NCI-H2081 (cell line): ENCODE data around the gene OTOGL.
"Not testable (repeated sequence)": the region's sequence is repeated elsewhere in the genome, so short reads cannot be mapped to it uniquely, and the experiment has no call there.

ENCODE experiments used
- DNase-seq, 2 experiments: peaks; one replicate each; lab custom pipeline; 2025; lab: John Stamatoyannopoulos, UW

Gene OTOGL

DNA sequence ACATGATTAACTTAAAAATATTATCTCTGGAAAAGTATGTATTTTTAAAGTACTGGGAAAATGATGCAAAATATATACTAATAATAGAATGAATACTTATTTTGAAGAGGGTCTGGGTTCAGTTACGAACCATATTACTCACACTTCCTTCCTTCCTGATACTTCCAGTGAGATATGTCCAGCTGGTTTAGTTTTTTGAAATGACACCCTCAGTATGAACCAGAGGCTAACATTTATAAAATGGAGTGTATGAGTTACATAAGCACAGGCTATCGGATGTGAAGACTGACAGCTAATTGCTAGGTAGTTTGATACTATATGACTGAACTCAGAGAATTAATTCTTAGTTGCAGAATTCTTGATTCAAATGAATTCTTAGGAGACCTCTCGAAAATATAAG, 122.9 kb downstream of the OTOGL start:
- DNase-seq, result no peak

DNA sequence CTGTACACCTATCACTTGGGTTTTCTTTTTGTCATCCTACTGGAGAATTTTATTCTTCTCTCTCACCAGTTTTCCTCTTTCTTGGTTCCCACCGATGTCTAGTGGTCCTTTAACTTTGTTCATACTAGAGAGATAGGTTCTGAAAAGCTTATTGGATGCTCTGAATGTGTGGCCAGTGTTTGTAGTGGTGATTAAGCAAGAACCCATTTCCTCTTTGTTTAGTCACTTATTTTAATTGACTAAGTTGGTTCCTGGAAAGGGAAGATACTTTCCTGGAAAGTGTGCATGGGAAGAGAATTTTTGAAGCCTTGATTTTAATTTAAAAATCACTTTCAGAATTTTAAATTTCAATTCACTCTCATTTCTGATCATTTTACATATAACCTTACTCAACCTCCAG, 127.2 kb downstream of the OTOGL start:
- DNase-seq, result no peak

DNA sequence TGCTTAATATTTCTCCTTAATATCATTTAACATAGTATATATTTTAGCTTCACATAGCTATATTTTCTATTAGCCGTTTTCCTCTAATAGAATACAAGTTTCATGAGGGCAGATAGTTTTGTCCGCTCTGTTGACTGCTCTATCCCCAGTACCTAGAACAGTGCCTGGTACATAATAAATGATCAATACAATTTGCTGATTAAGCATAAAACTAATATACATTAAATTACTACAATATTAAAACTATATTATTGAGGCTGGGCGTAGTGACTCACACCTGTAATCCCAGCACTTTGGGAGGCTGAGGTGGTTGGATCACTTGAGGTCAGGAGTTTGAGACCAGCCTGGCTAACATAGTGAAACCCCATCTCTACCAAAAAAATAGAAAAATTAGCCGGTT, 128.6 kb downstream of the OTOGL start:
- DNase-seq, result not testable (repeated sequence)

DNA sequence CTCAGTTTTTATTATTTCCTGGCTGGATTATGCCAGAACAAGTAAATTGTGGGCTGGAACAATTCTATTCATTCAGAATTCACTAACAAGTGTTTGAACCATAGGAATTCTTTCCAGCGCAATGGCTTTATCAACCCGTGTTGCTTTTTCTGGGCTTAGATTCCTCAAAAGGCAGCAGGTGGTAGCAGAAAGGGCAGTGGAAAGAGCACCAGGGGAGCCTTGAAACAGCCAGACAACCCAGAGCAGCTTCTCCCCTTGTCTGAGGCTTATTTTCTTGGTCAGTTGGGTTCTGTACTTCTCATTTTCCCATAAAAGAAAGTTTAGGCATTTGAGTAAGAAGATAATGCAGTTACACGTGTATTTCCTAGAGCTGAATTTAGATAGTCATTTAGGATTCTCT, 130.7 kb downstream of the OTOGL start:
- no peak for DNase-seq

DNA sequence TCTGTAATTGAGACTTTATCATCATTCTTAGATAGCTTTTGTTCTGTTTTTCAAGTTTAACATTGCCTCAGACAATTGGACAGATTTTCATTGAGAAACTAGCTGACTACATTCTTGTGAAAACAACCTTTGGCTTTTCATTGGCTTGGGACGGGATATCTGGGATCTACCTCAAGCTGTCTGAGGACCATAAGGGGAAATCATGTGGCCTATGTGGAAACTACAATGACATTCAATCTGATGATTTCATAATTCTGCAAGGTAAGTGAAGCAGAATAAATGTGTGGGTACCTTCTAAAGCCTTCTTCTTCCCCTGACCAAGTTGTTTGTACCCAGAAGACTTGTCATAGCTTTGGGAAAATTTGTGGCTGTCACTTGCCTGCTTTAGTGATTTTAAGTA, 133.5 kb downstream of the OTOGL start:
- DNase-seq, result no peak

DNA sequence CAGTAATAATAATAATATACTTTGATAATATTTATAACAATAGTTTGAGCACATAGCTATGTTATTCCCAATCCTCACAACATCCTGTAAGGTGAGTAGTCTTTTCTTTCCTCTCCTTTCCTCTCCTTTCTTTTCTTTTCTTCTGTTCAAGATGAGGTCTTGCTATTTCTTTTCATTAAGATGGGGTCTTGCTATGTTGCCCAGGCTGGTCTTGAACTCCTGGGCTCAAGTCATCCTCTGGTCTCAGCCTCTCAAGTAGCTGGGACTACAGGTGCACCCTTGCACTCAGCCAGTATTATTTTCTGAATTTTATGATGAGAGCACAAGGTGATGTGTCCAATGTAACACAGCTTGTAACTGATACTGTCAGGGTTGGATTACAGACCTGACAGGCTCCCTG, 134.6 kb downstream of the OTOGL start:
- no peak for DNase-seq

DNA sequence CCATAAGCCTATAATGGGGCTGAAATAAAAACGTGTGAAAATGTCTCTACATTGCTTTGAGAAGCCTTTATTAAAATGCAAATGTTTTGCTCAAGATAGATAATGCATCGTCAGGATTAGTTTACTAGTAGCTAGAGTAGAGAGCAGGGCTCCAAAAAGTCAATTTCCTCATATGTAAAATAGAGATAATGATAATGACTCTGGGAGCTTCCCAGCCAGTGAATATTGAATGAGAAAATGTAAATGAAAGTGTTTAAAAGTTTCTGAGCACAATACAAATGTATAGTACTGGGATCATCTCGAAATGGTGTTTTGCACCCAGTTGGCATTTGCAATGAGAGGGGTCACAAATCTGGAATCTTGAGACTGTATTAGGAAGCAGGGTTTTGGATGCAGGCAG, 135.3 kb downstream of the OTOGL start:
- DNase-seq, result no peak

DNA sequence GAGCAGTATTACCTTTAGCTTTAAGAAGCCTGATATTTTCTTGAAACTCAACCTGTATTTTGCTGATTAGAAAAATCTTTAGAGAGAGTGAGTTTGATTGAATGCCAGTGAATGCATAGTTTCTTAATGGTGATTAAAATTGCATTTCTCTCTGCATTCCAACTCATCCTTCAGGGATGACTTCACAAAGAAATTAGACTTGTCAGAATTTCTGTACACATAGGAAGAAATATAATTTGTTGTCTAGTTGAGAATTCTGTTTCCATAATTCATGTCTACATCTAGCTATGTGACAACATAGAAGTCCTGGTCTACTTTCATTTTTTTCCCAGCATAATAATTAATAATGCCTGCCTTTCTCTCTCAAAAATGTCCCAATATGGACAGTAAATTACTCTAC, 136.6 kb downstream of the OTOGL start:
- no peak for DNase-seq

DNA sequence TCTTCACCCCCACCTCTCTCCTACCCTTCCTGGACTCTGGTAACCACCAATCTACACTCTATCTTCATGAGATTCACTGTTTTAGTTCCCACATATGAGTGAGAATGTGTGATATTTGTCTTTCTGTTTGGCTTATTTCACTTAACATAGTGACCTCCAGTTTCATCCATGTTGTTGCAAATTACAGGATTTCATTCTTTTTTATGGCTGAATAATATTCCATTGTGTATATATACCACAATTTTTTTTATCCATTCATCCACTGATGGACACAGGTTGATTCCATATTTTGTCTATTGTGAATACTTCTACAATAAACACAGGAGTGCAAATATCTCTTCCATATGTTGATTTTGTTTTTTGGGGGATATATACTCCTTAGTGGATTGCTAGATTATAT, 140.5 kb downstream of the OTOGL start:
- DNase-seq, result no peak

DNA sequence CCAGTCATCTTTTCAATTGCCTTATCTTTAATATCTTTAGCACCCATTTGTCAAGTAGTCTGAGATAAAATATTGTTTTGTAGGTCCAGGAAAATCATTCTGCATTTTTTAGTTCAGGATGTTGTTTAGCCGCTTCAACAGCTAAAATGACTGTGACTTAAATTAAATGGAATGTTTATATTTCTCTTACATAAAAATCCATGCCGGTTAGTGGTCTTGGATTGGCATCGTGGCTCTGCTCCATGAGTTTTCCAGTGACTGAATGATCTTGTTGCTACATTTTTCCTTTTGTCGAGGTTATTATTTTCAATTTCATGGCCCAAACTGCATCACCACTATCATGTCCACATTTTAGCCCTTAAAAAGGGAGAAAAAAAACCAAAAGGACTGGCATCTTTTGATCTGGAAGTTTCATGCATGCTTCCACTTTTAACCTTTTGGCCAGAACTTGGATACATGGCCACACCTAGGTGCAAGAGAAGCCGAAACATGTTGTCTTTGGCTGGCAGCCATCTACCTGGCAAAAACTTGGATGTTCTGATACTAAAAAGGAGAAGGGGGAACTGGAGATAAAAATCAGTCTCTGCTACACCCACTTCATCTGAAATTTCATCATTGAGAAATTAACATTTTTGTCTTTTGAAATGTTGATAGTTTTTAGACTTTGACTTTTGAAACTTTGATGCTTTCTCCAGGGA, 142.4 kb downstream of the OTOGL start:
- no peak for DNase-seq

DNA sequence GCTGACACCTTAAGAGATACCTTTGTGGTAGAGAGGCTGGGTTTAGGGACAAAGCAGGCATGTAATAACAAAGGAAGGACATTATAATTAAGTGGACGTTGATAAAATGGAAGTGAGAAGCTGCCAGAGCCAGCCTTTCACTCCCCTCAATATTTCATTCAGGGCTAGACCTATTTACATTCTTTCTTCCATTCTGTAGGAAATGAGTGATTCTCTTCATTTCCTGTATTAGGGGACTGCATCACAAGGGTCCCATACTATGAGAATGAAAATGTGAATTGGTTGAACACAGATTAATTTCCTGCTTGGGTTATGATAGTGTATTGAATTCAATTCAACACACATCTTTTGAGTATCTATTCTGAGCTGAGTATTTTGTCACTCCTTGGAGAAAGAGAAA, 143.0 kb downstream of the OTOGL start:
- no peak for DNase-seq

DNA sequence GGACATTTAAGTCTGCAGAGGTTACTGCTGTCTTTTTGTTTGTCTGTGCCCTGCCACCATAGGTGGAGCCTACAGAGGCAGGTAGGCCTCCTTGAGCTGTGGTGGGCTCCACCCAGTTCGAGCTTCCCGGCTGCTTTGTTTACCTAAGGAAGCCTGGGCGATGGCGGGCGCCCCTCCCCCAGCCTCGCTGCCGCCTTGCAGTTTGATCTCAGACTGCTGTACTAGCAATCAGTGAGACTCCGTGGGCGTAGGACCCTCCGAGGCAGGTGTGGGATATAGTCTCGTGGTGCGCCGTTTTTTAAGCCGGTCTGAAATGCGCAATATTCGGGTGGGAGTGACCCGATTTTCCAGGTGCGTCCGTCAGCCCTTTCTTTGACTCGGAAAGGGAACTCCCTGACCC, 150.2 kb downstream of the OTOGL start:
- DNase-seq, result not testable (repeated sequence)

DNA sequence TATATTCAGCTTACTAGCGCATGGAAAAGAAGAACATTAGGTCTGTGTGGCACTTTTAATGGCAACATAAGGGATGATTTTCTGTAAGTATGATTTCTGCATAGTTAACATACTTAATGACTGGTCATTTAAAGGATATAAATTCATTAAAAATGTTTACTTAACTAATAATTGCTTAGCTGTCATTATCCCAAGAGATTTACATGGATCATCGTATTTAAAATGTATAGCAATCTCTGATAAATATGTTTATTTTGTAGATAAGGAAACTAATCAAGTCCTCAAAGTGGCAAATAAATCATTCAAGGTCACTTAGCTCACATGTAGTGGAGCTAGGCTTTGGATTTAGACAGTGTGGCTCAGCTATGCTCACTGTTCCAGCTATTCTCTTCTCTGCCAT, 158.6 kb downstream of the OTOGL start:
- DNase-seq, result no peak

DNA sequence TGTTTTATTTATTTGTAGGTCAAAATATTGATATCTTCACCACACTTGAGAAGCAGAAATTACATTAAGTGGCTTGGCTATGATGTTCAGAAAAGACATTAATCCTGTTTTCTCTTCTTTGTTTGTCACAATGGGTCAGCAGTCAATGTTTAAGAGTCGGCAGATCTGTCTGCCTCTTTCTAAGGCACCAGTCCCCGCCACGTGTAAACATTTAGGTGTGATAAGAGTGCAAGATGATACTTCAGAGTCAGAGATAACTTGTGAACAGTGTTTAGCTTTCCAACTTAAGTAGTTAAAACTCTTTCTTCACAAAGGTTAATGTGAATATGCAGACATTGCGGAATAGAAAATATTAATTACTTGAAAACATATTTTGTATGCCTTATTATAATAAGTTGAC, 160.9 kb downstream of the OTOGL start:
- no peak for DNase-seq

DNA sequence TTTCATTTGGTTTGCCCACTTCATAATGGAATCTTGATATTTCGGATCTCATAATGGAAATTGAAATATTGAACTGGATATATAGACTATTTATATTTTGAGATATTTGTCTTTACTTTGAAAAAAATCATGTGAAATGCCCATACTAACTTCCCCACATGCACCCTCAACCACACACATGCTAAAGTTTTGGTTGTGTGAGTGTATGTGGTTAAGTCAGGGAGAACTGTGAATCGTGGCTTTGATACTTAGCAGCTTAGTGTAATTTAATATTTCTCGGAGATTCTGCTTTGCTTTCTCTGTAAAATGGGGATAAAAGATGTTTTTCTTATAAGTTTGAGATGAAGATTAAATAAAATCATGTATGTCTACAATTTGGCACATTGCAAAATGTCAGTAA, 162.1 kb downstream of the OTOGL start:
- no peak for DNase-seq

DNA sequence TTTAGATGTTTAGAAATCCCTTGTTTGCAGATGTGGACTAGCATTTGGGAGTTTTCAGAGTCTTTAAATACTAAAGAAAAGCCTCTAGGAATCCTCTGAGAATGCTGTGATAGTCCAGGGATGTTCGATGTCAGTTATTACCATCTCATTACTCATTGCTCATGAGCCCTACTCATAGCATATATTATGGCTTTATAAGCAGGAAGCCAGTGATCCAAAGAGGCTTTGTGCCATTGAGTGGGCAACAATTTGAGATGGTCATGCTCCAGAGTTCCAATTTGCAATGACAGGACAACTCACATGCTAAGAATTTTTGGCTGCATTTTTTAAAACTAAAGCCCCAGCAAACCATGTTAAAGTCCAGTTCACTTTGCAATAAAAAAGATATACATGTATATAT, 163.0 kb downstream of the OTOGL start:
- DNase-seq, result no peak

DNA sequence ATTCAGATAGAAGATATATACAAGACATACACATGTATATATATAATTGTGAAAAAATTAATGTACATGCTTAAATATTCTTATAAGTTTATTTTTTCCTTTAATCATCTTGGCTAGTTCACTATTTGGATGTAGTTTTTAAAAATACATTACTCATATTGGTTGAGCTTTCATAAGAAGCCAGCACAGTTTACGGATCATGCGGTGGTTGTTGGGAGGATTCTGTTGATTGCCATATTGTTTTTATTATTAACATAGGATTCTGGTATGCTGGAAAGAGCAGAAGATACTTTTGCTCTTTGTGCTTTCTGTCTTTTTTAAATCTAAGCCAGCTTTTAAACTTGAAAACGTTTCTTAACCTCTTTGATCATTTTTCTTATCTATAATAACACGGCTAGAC, 163.4 kb downstream of the OTOGL start:
- no peak for DNase-seq

DNA sequence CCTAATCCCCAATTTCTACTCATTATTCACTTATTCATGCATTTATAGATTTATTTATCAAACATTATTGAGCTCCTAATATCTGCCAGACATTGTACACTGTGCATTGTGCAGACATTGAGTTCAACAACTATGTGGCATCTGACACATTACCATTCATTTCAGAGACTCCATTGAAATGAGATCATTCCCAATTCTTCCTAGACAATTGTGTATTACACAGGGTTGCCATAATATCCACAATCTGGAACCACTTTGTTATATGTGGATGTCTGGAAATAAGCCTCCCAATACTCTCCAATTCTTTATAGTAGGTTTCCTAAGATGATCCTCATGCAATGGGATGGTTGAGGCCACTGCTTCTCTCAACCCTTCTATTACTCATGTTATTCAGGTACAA, 165.0 kb downstream of the OTOGL start:
- DNase-seq, result no peak

DNA sequence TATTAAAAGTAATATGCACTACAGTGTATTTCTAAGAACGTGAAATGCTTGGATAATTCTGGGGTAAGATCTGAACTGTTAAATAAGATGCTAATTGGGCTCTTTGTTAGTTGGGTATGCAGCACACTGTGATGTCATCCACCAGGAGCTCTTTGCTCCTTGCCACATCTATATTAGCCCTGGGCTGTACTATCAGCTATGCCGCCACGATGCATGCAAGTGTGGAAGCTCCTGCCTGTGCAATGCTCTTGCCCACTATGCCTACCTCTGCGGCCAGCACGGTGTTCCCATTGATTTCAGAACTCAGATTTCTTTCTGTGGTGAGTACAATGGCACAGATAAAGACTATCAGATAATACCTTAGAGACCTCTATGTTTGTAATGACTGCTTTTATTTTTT, 165.6 kb downstream of the OTOGL start:
- DNase-seq, result no peak

DNA sequence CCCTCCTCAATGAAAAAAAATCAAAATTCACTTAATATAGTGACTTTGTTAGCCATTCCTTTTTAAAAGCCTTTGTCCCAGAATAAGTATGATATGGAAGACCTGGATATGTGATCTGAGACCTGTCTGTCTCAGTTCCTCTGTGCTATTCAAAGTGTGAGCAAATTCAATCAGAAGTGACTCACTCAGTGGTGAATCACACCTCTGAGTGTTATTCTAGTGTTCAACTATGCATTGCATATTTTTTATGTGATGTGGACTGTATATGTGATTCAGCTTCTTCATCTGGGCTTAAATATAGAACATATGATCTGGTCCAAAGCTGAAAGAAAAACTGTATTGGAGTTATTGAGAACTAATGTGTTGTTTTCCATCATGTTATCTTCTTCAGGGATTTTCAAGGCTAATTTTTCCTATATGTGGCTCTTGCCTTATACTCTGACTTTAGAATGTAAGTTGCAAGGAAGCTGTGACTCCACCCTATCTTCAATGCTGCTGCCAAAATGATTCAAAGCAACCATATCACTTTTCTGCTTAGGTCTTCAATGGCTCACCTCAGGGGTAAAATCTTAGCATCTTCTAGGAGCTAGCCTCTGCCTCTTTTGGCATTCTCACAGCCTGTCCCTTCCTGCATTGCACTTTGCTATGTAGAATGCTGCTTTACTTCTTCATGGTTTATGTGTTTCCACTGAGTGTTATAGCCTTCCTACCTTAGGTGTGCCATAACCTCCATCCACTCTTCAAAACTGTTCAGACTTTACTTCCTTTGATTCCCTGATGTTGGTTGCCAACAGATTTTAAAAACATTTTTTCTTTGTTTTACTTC, 169.8 kb downstream of the OTOGL start:
- no peak for DNase-seq

DNA sequence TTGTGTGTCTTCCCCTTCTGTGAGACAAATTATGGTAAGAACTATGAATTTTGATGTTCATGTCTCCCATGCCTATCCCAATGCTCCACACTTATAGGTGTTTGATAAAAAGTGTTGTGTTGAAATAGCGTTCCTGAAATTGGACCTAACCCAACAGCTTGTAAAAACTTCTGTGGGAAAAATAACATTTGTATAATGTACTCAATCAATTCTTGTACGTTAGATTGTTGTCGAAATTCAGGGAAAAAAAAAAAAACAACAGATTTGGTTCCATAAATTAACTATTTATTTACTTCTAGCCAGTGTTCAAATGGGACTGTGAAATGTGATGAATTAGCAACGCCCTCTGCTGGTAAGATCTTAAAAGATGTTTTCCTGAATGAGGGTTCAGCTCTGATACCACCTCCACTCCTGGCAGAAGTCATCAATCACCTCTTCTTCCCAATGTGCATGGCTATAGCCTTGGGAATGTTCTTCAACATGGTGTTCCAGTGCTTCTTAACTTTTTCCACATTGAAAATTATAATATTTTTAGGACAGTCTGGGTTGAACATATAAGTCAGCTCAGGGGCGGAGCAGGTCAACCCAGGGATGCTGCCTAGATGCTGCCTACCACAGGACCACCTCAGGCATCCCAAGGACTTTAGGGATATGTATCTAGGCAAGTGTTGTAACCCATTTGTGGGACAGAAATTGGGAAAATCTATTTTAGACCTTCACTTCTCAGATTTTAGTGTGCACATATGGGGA, 170.6 kb downstream of the OTOGL start:
- peak; percentile 27 to 71 for DNase-seq

DNA sequence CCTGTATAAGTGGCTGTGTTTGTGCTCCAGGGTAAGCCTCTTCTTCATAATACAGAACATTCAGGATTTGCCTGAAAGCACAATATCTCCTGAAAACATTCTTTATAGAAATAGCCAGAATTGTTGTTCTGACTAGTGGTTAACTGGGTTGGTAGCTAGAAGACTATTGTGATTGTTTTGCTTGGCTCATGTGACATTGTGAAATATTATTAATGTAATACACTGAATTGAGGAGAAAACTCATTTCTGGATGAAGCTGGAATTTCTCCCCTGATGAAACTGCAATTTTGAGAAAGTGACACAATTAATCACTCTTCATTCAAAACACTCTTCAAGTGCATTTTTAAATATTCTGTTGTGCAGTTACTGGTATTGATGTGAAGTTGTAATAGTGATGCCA, 172.4 kb downstream of the OTOGL start:
- DNase-seq, result no peak

DNA sequence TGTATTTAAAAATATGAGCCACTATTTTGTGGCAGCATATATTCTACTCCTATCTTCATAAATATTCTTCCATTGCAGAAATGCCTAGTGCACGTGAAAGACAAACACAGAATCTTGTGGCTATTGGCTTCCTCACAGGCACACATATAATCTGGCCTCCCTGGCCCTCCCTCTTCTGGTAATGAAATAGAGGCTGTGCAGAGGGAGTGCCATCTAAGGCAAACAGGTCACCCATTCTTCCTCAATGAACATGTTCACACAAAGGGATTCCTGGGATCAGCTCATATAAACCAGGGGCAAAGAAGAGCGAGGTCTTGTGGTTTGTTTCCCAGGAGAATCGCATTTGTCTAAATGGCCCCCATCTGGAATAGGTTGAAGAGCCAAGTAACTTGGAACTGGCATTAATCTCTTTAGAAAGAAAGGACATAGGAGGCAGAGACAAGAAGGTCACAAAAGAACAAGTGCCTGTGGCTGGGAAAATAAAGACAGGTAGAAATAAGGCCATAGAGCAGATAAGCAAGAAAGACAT, 173.1 kb downstream of the OTOGL start:
- no peak for DNase-seq
